GM12878 (cell line): ENCODE results near the gene MS4A6A. TPM values are rescaled to one million over a fixed set of nuclear protein-coding genes. Genes with fewer than 3 reads are reported as not detected.
"Not testable (repeated sequence)": the region's sequence is repeated elsewhere in the genome, so short reads cannot be mapped to it uniquely, and the experiment has no call there.

Experiments used
- ATAC-seq: fragments of 200-7000 bp; cut with Tn5 transposase; 3 replicates; pipeline ENCODE4 v1.9.1; 2020; ENCODE audit warnings: mild to moderate bottlenecking, moderate library complexity
- BruUV-seq: library from RNA; stranded (reverse); fragments of 400-500 nt; replicated peaks from 2 replicates; lab custom pipeline; 2021; lab: Mats Ljungman, UMichigan
- CTCF ChIA-PET: fragments of 300-600 bp; sonication (Branson Sonifier 250); formaldehyde crosslinking; extraction: SDS; loops from one replicate; lab custom pipeline; 2021; ENCODE audit warnings: inconsistent platforms; lab: Yijun Ruan, JAX
- POLR2A ChIA-PET: fragments of 350-600 bp; formaldehyde crosslinking; extraction: SDS; loops from one replicate; lab custom pipeline; 2021; ENCODE audit warnings: inconsistent platforms; lab: Charles Lee
- RAD21 ChIA-PET: fragments of 300-600 bp; sonication (Branson Sonifier 250); formaldehyde crosslinking; loops from one replicate; lab custom pipeline; 2023; ENCODE audit warnings: antibody characterized with exemption; ENCODE audit not compliant: unreplicated experiment; lab: Charles Lee
- SMC1A ChIA-PET: fragments of 300-600 bp; sonication (Branson Sonifier 250); formaldehyde crosslinking; loops from one replicate; lab custom pipeline; 2023; ENCODE audit not compliant: unreplicated experiment, uncharacterized antibody; lab: Charles Lee
- DNase-seq: peaks from one replicate; pipeline ENCODE4 v3.0.0-alpha.2; 2011; ENCODE audit warnings: low read depth, low spot score
- FAIRE-seq: peaks from 3 replicates; lab custom pipeline; 2011; peaks lifted over from hg19 to GRCh38; lab: Jason Lieb, UNC
- H2AFZ ChIP-seq: 2 replicates; pipeline ENCODE4 v1.6.0; 2011; ENCODE audit warnings: low read depth, low read length, control low read depth; ENCODE audit not compliant: control insufficient read depth
- H3K27ac ChIP-seq: 2 replicates; pipeline ENCODE4 v1.5.1; 2011; ENCODE audit warnings: control low read depth; ENCODE audit not compliant: control insufficient read depth, insufficient read depth
- H3K27me3 ChIP-seq, 2 experiments: replicated peaks in 1 of 2; 2 replicates each; pipeline versions ENCODE4 v1.6.0 to v1.6.1; 2011; ENCODE audit warnings: low read length in 1 of 2; ENCODE audit not compliant: control insufficient read depth in 2 of 2, insufficient read depth in 2 of 2
- H3K36me3 ChIP-seq, 2 experiments: 2 replicates each; pipeline ENCODE4 v1.5.1; 2011; ENCODE audit warnings: low read length in 1 of 2; ENCODE audit not compliant: control insufficient read depth in 2 of 2, insufficient read depth in 2 of 2
- H3K4me1 ChIP-seq: 2 replicates; pipeline ENCODE4 v1.6.1; 2011; ENCODE audit warnings: mild to moderate bottlenecking, low read length, moderate library complexity, mixed read lengths; ENCODE audit not compliant: control insufficient read depth, insufficient read depth
- H3K4me2 ChIP-seq: 2 replicates; pipeline ENCODE4 v1.6.0; 2011; ENCODE audit warnings: control low read depth; ENCODE audit not compliant: control insufficient read depth, insufficient read depth
- H3K4me3 ChIP-seq: fragments of 200-600 bp; sonication (generic); 2 replicates; pipeline ENCODE4 v1.5.1; 2016
- H3K79me2 ChIP-seq: 2 replicates; pipeline ENCODE4 v1.6.0; 2011; ENCODE audit warnings: low read length; ENCODE audit not compliant: control insufficient read depth, insufficient read depth
- H3K9ac ChIP-seq: 2 replicates; pipeline ENCODE4 v1.8.0; 2011; ENCODE audit warnings: low read length, control low read depth, mixed read lengths; ENCODE audit not compliant: control insufficient read depth, insufficient read depth
- H3K9me3 ChIP-seq: replicated peaks from 3 replicates; pipeline ENCODE4 v1.5.1; 2011; ENCODE audit warnings: mild to moderate bottlenecking, low read length; ENCODE audit not compliant: control insufficient read depth, insufficient read depth
- H4K20me1 ChIP-seq: 2 replicates; pipeline ENCODE4 v1.6.0; 2011; ENCODE audit not compliant: control insufficient read depth, insufficient read depth
- BCL3 ChIP-seq: IDR thresholded peaks from 2 replicates; pipeline ENCODE4 v1.6.1; 2011; ENCODE audit warnings: borderline replicate concordance, low read depth, mild to moderate bottlenecking, moderate library complexity, low read length; ENCODE audit not compliant: insufficient read depth, poor library complexity, severe bottlenecking
- BMI1 ChIP-seq: fragments of 450-650 bp; IDR thresholded peaks from 2 replicates; pipeline ENCODE4 v1.6.1; 2016; ENCODE audit warnings: mild to moderate bottlenecking, moderate library complexity, borderline replicate concordance
- E2F8 ChIP-seq: fragments of 450-650 bp; IDR thresholded peaks from 2 replicates; pipeline ENCODE4 v1.6.1; 2018; ENCODE audit warnings: mild to moderate bottlenecking, low read depth, moderate library complexity; ENCODE audit not compliant: partially characterized antibody
- IRF3 ChIP-seq: fragments of 450-650 bp; IDR thresholded peaks from 2 replicates; pipeline ENCODE4 v1.6.1; 2014; ENCODE audit warnings: mild to moderate bottlenecking
- NFIC ChIP-seq: IDR thresholded peaks from 2 replicates; pipeline ENCODE4 v1.6.1; 2012; ENCODE audit warnings: low read depth, mild to moderate bottlenecking, inconsistent platforms, low read length, moderate library complexity
- RB1 ChIP-seq: fragments of 450-650 bp; formaldehyde crosslinking; IDR thresholded peaks from 2 replicates; pipeline ENCODE4 v1.6.1; 2017; ENCODE audit warnings: mild to moderate bottlenecking, borderline replicate concordance
- RCOR1 ChIP-seq: conservative IDR thresholded peaks from 2 replicates; pipeline ENCODE4 v1.6.1; 2012; ENCODE audit warnings: low read depth, low read length, improper control_type of control experiment
- SUPT20H ChIP-seq: IDR thresholded peaks from 2 replicates; pipeline ENCODE4 v1.6.1; 2011; ENCODE audit warnings: low read depth, mild to moderate bottlenecking, low read length, moderate library complexity, borderline replicate concordance; ENCODE audit not compliant: control insufficient read depth
- ZSCAN29 ChIP-seq: fragments of 450-650 bp; IDR thresholded peaks from 2 replicates; pipeline ENCODE4 v1.6.1; 2017; ENCODE audit warnings: mild to moderate bottlenecking, moderate library complexity
- in situ Hi-C: fragments of 300-500 bp; cut with MboI; formaldehyde crosslinking; loops from 9 replicates; pipeline ENCODE4 v1.14.3; 2018; ENCODE audit warnings: mixed read lengths
- intact Hi-C: fragments of 100-400 bp; cut with micrococcal nuclease; formaldehyde crosslinking; loops from one replicate; pipeline ENCODE4 v1.14.2; 2022; ENCODE audit not compliant: unreplicated experiment
- polyA plus RNA-seq, 11 experiments: library from polyadenylated mRNA; depleted of rRNA in 4 of 11; unstranded in 6 of 11; stranded (reverse) in 5 of 11; fragments of >200 nt; fragmentation: Nextera tagmentation in 4 of 11; fragmentation: Illumina TruSeq in 1 of 11; extraction: Ambion mirVana in 4 of 11; extraction: Trizol in 1 of 11; gene quantifications; 1 replicate in 1 of 11; 2 replicates in 10 of 11; pipeline versions ENCODE4 v1.2.1 to v1.2.3, GENCODE V29; 2011 to 2016; ENCODE audit warnings: inconsistent platforms in 2 of 11, missing spikeins in 2 of 11, low read depth in 1 of 11
- total RNA-seq, 4 experiments: library from RNA; depleted of rRNA in 3 of 4; stranded (reverse); fragments of >200 nt in 3 of 4; fragmentation: Illumina TruSeq in 1 of 4; extraction: Trizol in 1 of 4; gene quantifications; 2 replicates each; pipeline versions ENCODE4 v1.2.1 to v1.2.3, GENCODE V29; 2013 to 2021

The MS4A6A gene
- total and polyA plus RNA-seq, 10 of the 15 experiments (the other 5 are each of a cell fraction or from before 2014, with no cell fraction given) = 0.75 to 30.7 (median 9.0) TPM

GRCh38 chr11:60155931-60156330 is 27.0 kb downstream of the MS4A6A start (continued):
- TF ChIP-seq IRF3 = no peak
- TF ChIP-seq BCL3 = no peak
- TF ChIP-seq SUPT20H = no peak
- TF ChIP-seq ZSCAN29 = no peak
- TF ChIP-seq NFIC = no peak
- no peak for TF ChIP-seq BMI1
- TF ChIP-seq RCOR1 = no peak
- no peak for TF ChIP-seq E2F8
- no peak for TF ChIP-seq RB1

- H3K4me2 ChIP-seq, H3K27me3 ChIP-seq, H3K4me1 ChIP-seq, RAD21 ChIA-PET, H3K4me3 ChIP-seq, H3K79me2 ChIP-seq, intact Hi-C loops, H3K9me3 ChIP-seq, H3K9ac ChIP-seq, ATAC-seq, CTCF ChIA-PET, H2AFZ ChIP-seq, in situ Hi-C loops, DNase-seq, H3K36me3 ChIP-seq, BruUV-seq, POLR2A ChIA-PET, H4K20me1 ChIP-seq, H3K27ac ChIP-seq, SMC1A ChIA-PET, FAIRE-seq: not testable (repeated sequence)
Measured at GRCh38 chr11:60152727-60153126, 30.2 kb downstream of the MS4A6A start.
